ENCODE measurements around the gene PHACTR3.

PHACTR3 gene

DNA sequence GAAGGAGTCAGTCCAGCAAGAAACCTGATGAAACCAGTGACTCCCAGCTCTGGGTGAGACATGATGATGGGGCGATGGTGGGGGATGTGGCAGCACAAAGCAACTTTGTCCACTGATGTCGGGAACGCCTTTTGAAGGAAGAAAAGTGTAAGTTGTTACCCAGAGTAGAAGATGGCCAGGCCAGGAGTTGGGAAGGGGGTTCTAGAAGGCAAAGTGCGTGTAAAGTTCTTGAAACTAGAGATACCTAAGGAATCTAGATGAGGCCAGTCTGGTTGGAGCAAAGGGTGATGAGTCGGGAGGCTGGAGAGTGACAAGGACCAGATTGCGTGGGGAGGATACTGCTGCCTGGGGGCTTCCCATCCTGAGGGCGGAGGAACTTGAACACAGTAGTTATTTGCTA lies 117.0 kb downstream of the PHACTR3 start:
- Histone ChIP-seq H2AK5ac (ENCODE audit: low read length, severe bottlenecking) (no peak overlapping the region), H4K91ac (ENCODE audit: low read length) (no peak overlapping the region), H2BK120ac (ENCODE audit: low read depth, low read length) (no peak overlapping the region), H3K18ac (ENCODE audit: low read depth in 1 of 2, low read length in 2 of 2) (no peak overlapping the region), H3K9ac (ENCODE audit: low read length) (no peak overlapping the region), H2BK5ac (ENCODE audit: low read depth, low read length, poor library complexity, severe bottlenecking) (no peak overlapping the region), H3K9me3 (ENCODE audit: control insufficient read depth, low read length) (no peaks in the 10 kb centered on the region), H3K4me3 (ENCODE audit: insufficient read depth in 1 of 2, low read depth in 1 of 2, low read length in 2 of 2) (no peak overlapping the region), H3K27me3 (ENCODE audit: control insufficient read depth in 1 of 2, insufficient read depth in 1 of 2, low read length in 2 of 2) (peaks cover 0 to 6% of the 10 kb centered on the region in 2 experiments), H3K79me1 (replicated peaks; ENCODE audit: low read length, poor library complexity, severe bottlenecking) (no peaks in the 10 kb centered on the region), H3K36me3 (ENCODE audit: control insufficient read depth in 1 of 2, insufficient read depth in 2 of 2, low read depth in 1 of 2, low read length in 2 of 2) (no peaks in the 10 kb centered on the region), H2AFZ (ENCODE audit: low read depth, low read length) (no peak overlapping the region), H3K27ac (ENCODE audit: low read length, poor library complexity, severe bottlenecking) (no peak overlapping the region), H3K14ac (ENCODE audit: low read length in 2 of 2) (no peak overlapping the region), H4K8ac (ENCODE audit: low read length) (no peak overlapping the region), H3K4me1 (ENCODE audit: control insufficient read depth, insufficient read depth, low read depth, low read length) (no peaks in the 10 kb centered on the region), H3K4ac (ENCODE audit: low read depth in 1 of 2, low read length in 2 of 2) (no peak overlapping the region), H2BK12ac (ENCODE audit: low read length in 2 of 2) (no peak overlapping the region), H2BK15ac (ENCODE audit: low read depth, poor library complexity, severe bottlenecking) (no peak overlapping the region), H3K23ac (ENCODE audit: low read length in 2 of 2) (no peak overlapping the region), H3K4me2 (ENCODE audit: low read length, poor library complexity, severe bottlenecking) (no peak overlapping the region)
- WGBS, result 68% methylated on average over 7 of the region's 7 CpGs
- no peak for DNase-seq

DNA sequence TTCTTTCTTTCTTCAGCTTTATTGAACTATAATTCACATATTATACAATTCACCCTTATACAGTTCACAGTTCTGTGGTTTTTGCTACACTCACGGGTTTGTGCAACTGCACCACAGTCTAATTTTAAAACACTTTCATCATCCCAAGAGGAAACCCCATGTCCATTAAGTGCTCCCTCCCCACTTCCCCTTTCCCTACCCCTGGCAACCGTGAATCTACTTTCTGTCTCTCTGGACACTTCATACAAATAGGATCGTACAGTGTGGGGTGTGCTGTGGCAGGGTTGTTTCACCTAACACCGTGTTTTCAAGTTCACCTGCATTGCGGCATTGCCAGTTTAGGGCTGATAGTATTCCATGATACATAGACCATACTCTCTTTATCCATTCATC lies 118.8 kb downstream of the PHACTR3 start:
- 75% methylated on average over 5 of the region's 5 CpGs for WGBS
- Histone ChIP-seq H3K9me3 (ENCODE audit: control insufficient read depth, low read length) (no peaks in the 10 kb centered on the region), H2AK5ac (ENCODE audit: low read length, severe bottlenecking) (no peak overlapping the region)

DNA sequence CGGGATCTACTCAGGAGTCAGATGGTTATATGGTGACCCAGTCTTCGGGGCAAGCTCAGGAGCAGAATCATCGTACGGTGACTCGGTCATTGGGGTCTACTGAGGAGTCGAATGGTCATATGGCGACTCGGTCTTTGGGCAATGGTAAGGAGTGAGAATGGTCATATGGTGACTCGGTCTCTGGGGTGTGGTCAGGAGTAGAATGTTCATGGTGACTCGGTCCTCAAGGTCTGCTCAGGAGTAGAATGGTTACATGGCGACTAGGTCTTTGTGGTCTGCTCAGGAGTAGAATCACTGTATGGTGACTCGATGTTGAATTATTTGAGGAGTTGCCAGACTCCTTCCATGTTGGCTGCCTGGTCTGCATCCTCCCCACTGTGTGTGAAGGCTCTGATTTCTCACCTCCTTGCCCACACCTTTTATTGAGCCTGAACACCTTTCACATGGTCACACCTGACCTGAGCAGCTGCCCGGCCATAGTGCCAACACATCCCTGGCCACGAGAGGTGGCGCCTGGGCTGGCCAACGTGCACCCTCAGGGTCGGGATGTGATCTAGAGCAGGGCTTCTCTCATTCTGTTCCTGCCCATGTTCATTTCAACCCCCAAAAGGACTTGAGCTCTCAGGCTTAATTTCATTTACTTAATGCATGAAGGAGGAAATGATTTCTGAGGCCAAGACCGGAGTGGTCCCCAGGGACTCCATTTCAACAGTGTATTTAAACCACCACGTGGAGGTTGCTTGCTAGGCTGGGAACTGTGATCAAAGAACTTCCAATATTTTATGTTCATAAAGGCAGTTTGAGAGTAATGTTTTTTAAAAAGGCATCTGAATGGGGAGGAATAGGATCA lies 119.5 kb downstream of the PHACTR3 start:
- WGBS, result 79% methylated on average over 19 of the region's 19 CpGs
- H3K4me1 ChIP-seq (ENCODE audit: control insufficient read depth, insufficient read depth, low read depth, low read length), result no peaks in the 10 kb centered on the region
- H3K27me3 ChIP-seq (ENCODE audit: control insufficient read depth in 1 of 2, insufficient read depth in 1 of 2, low read length in 2 of 2), result peaks cover 0 to 5% of the 10 kb centered on the region in 2 experiments
- no peak overlapping the region for H3K18ac ChIP-seq (ENCODE audit: low read depth in 1 of 2, low read length in 2 of 2)
- H3K4me3 ChIP-seq (ENCODE audit: insufficient read depth in 1 of 2, low read depth in 1 of 2, low read length in 2 of 2), result no peak overlapping the region
- no peak overlapping the region for H2BK5ac ChIP-seq (ENCODE audit: low read depth, low read length, poor library complexity, severe bottlenecking)
- no peak overlapping the region for H3K4ac ChIP-seq (ENCODE audit: low read depth in 1 of 2, low read length in 2 of 2)
- H4K8ac ChIP-seq (ENCODE audit: low read length), result no peak overlapping the region
- H3K27ac ChIP-seq (ENCODE audit: low read length, poor library complexity, severe bottlenecking), result no peak overlapping the region
- H2BK120ac ChIP-seq (ENCODE audit: low read depth, low read length), result no peak overlapping the region
- no peaks in the 10 kb centered on the region for H3K79me1 ChIP-seq (replicated peaks; ENCODE audit: low read length, poor library complexity, severe bottlenecking)
- no peak overlapping the region for H4K91ac ChIP-seq (ENCODE audit: low read length)
- H3K36me3 ChIP-seq (ENCODE audit: control insufficient read depth in 1 of 2, insufficient read depth in 2 of 2, low read depth in 1 of 2, low read length in 2 of 2), result no peaks in the 10 kb centered on the region
- no peak overlapping the region for H2BK15ac ChIP-seq (ENCODE audit: low read depth, poor library complexity, severe bottlenecking)
- no peaks in the 10 kb centered on the region for H3K9me3 ChIP-seq (ENCODE audit: control insufficient read depth, low read length)
- H3K23ac ChIP-seq (ENCODE audit: low read length in 2 of 2), result no peak overlapping the region
- no peak overlapping the region for H2BK12ac ChIP-seq (ENCODE audit: low read length in 2 of 2)
- DNase-seq, result no peak
- no peak overlapping the region for H2AFZ ChIP-seq (ENCODE audit: low read depth, low read length)
- H3K14ac ChIP-seq (ENCODE audit: low read length in 2 of 2), result no peak overlapping the region
- H3K4me2 ChIP-seq (ENCODE audit: low read length, poor library complexity, severe bottlenecking), result no peak overlapping the region
- H2AK5ac ChIP-seq (ENCODE audit: low read length, severe bottlenecking), result no peak overlapping the region
- no peak overlapping the region for H3K9ac ChIP-seq (ENCODE audit: low read length)

More for the DNA sequence above, 118.8 kb downstream of the PHACTR3 start:
- Histone ChIP-seq H2BK120ac (ENCODE audit: low read depth, low read length) (no peak overlapping the region), H3K4me2 (ENCODE audit: low read length, poor library complexity, severe bottlenecking) (no peak overlapping the region), H3K4me3 (ENCODE audit: insufficient read depth in 1 of 2, low read depth in 1 of 2, low read length in 2 of 2) (no peak overlapping the region), H4K8ac (ENCODE audit: low read length) (no peak overlapping the region), H3K23ac (ENCODE audit: low read length in 2 of 2) (no peak overlapping the region), H3K9ac (ENCODE audit: low read length) (no peak overlapping the region), H3K27me3 (ENCODE audit: control insufficient read depth in 1 of 2, insufficient read depth in 1 of 2, low read length in 2 of 2) (peaks cover 0 to 2% of the 10 kb centered on the region in 2 experiments), H3K27ac (ENCODE audit: low read length, poor library complexity, severe bottlenecking) (no peak overlapping the region), H4K91ac (ENCODE audit: low read length) (no peak overlapping the region), H2BK15ac (ENCODE audit: low read depth, poor library complexity, severe bottlenecking) (no peak overlapping the region), H2AFZ (ENCODE audit: low read depth, low read length) (no peak overlapping the region), H3K4me1 (ENCODE audit: control insufficient read depth, insufficient read depth, low read depth, low read length) (no peaks in the 10 kb centered on the region), H3K14ac (ENCODE audit: low read length in 2 of 2) (no peak overlapping the region), H3K18ac (ENCODE audit: low read depth in 1 of 2, low read length in 2 of 2) (no peak overlapping the region), H2BK12ac (ENCODE audit: low read length in 2 of 2) (no peak overlapping the region), H2BK5ac (ENCODE audit: low read depth, low read length, poor library complexity, severe bottlenecking) (no peak overlapping the region), H3K4ac (ENCODE audit: low read depth in 1 of 2, low read length in 2 of 2) (no peak overlapping the region), H3K36me3 (ENCODE audit: control insufficient read depth in 1 of 2, insufficient read depth in 2 of 2, low read depth in 1 of 2, low read length in 2 of 2) (no peaks in the 10 kb centered on the region), H3K79me1 (replicated peaks; ENCODE audit: low read length, poor library complexity, severe bottlenecking) (no peaks in the 10 kb centered on the region)
- DNase-seq, result no peak

DNA sequence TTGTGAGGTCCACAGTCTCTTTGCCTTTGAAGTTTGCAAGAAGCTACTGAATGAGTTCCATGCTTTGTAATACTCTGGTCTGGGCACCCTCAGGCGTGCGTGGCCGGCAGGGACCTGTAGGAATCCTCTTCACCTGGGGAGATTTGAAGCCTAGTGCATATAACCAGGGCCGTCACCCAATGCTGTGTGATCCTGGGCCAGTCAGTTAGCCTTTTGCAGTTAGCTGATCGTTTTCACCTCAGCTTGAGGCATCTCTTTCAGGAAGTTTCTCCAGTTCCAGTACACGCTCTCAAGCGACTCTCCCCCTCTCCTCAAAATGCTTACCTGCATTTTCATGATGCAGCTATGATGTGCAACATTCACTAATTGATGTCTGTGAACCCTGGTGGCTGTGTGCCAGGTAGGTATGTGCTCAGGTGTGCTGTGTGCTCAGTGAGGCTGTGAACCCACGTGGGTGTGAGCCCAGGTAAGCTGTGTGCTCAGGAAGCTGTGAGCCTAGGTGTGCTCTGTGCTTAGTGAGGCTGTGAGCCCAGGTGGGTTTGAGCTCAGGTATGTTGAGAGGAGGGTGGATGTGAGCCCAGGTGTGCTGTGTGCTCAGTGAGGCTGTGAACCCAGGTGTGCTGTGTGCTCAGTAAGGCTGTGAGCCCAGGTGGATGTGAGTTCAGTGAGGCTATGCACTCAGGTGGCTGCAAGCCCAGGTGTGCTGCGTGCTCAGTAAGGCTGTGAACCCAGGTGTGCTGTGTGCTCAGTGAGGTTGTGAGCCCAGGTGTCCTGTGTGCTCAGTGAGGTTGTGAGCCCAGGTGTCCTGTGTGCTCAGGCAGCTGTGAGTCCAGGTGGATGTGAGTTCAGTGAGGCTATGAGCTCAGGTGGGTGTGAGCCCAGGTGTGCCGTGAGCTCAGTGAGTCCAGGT lies 120.4 kb downstream of the PHACTR3 start:
- no peak overlapping the region for H3K4me3 ChIP-seq (ENCODE audit: insufficient read depth in 1 of 2, low read depth in 1 of 2, low read length in 2 of 2)
- no peak overlapping the region for H3K9ac ChIP-seq (ENCODE audit: low read length)
- H2BK5ac ChIP-seq (ENCODE audit: low read depth, low read length, poor library complexity, severe bottlenecking), result no peak overlapping the region
- H3K4me2 ChIP-seq (ENCODE audit: low read length, poor library complexity, severe bottlenecking), result no peak overlapping the region
- no peak overlapping the region for H4K8ac ChIP-seq (ENCODE audit: low read length)
- WGBS, result 66% methylated on average over 10 of the region's 10 CpGs
- H2AFZ ChIP-seq (ENCODE audit: low read depth, low read length), result no peak overlapping the region
- H2AK5ac ChIP-seq (ENCODE audit: low read length, severe bottlenecking), result no peak overlapping the region
- H3K23ac ChIP-seq (ENCODE audit: low read length in 2 of 2), result no peak overlapping the region
- H3K18ac ChIP-seq (ENCODE audit: low read depth in 1 of 2, low read length in 2 of 2), result no peak overlapping the region
- no peaks in the 10 kb centered on the region for H3K36me3 ChIP-seq (ENCODE audit: control insufficient read depth in 1 of 2, insufficient read depth in 2 of 2, low read depth in 1 of 2, low read length in 2 of 2)
- H3K27me3 ChIP-seq (ENCODE audit: control insufficient read depth in 1 of 2, insufficient read depth in 1 of 2, low read length in 2 of 2), result peaks cover 0 to 5% of the 10 kb centered on the region in 2 experiments
- H2BK12ac ChIP-seq (ENCODE audit: low read length in 2 of 2), result no peak overlapping the region
- no peak overlapping the region for H3K27ac ChIP-seq (ENCODE audit: low read length, poor library complexity, severe bottlenecking)
- DNase-seq, result no peak
- no peaks in the 10 kb centered on the region for H3K9me3 ChIP-seq (ENCODE audit: control insufficient read depth, low read length)
- H3K4me1 ChIP-seq (ENCODE audit: control insufficient read depth, insufficient read depth, low read depth, low read length), result no peaks in the 10 kb centered on the region
- H3K4ac ChIP-seq (ENCODE audit: low read depth in 1 of 2, low read length in 2 of 2), result no peak overlapping the region
- H3K14ac ChIP-seq (ENCODE audit: low read length in 2 of 2), result no peak overlapping the region
- H2BK120ac ChIP-seq (ENCODE audit: low read depth, low read length), result no peak overlapping the region
- H2BK15ac ChIP-seq (ENCODE audit: low read depth, poor library complexity, severe bottlenecking), result no peak overlapping the region
- H3K79me1 ChIP-seq (replicated peaks; ENCODE audit: low read length, poor library complexity, severe bottlenecking), result no peaks in the 10 kb centered on the region
- no peak overlapping the region for H4K91ac ChIP-seq (ENCODE audit: low read length)
